GM10266 (cell line): Measurements from ENCODE around the gene MMEL1.

Experiments
- DNase-seq: peaks from one replicate; pipeline ENCODE4 v3.0.0; 2012; ENCODE audit errors: extremely low spot score
- TF ChIP-seq, protein P1 (sequence below): IDR thresholded peaks from 2 replicates; pipeline ENCODE4 v1.5.1; 2012; ENCODE audit warnings: mild to moderate bottlenecking, low read depth; ENCODE audit not compliant: control insufficient read depth, insufficient read depth; ENCODE audit errors: missing control alignments

Gene MMEL1

DNA sequence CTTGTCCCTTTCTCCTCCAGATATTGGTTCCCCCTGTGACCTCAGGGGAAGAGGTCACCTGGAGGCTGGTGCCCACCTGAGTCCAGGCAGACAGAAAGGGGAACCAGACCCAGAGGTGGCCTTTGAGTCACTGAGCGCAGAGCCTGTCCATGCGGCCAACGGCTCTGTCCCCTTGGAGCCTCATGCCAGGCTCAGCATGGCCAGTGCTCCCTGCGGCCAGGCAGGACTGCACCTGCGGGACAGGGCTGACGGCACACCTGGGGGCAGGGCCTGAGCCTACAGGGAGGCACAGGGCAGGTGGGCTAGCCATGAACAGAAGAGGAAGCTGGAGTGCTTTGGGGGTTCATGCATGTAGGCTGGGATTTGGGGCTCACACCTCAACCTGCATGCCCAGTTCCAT, 74.0 kb downstream of the MMEL1 start:
- no peak for DNase-seq

DNA sequence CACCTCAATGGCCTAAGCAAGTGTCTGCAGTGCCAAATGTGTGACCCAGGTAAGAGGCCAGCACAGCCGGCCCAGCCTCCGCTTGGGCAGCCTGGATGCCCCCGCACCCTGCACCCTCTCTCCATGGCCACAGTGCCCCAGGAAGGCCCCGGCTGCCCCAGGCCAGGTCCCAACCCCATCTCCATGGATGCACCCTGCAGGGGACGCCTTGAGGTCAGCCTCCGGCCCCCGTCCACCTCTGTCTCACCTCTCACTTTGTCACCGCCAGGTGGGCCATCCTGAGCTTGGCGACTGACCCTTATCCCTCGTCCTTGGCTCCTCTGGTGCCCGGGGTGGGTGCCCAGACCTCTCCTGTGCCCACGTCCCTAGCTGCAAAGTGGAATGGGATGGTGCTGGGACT, 74.4 kb downstream of the MMEL1 start:
- no peak for DNase-seq

More for the DNA sequence above, 74.0 kb downstream of the MMEL1 start:
- TF ChIP-seq, protein P1, sequence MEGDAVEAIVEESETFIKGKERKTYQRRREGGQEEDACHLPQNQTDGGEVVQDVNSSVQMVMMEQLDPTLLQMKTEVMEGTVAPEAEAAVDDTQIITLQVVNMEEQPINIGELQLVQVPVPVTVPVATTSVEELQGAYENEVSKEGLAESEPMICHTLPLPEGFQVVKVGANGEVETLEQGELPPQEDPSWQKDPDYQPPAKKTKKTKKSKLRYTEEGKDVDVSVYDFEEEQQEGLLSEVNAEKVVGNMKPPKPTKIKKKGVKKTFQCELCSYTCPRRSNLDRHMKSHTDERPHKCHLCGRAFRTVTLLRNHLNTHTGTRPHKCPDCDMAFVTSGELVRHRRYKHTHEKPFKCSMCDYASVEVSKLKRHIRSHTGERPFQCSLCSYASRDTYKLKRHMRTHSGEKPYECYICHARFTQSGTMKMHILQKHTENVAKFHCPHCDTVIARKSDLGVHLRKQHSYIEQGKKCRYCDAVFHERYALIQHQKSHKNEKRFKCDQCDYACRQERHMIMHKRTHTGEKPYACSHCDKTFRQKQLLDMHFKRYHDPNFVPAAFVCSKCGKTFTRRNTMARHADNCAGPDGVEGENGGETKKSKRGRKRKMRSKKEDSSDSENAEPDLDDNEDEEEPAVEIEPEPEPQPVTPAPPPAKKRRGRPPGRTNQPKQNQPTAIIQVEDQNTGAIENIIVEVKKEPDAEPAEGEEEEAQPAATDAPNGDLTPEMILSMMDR, result no peak

DNA sequence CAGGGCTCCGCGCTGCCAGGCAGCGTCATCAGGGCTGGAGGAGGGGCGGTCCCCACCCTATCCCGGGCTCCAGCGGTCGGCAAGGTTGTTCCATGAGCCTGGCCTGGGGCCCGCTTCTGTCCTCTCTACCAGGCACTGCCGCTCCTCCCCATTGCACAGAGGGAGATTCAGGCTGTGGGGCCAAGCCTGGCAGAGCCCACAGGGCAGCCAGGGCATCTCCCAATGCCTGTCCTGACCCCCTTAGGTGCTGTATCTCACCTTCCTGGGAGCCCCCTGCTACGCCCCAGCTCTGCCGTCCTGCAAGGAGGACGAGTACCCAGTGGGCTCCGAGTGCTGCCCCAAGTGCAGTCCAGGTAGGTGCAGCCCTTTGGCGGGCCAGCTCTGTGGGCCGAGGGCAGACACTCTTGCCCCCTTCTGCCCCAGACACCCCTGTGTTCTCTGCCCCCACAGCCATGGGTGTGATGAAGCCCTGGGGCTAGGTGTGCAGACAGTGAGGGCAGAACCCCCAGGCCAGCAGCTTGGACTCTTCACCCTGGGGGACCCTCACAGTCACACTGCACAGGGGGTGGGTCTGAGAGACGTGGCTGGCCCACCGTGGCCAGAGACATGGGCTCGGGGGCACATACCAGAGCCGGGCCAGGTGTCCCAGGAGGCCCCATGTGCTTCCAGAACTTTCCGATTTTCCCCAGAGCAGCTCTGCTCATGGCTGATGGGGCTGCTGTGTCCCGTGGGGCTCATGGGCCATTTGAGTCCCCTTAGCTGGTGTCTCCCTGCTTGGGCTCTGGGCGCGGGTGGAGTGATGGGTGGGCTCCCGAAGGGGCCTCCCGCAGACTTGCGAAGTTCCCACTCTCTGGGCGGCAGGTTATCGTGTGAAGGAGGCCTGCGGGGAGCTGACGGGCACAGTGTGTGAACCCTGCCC, 75.1 kb downstream of the MMEL1 start:
- TF ChIP-seq, protein P1, result no peak
- no peak for DNase-seq

More for the DNA sequence above, 74.4 kb downstream of the MMEL1 start:
- TF ChIP-seq, protein P1, result no peak

DNA sequence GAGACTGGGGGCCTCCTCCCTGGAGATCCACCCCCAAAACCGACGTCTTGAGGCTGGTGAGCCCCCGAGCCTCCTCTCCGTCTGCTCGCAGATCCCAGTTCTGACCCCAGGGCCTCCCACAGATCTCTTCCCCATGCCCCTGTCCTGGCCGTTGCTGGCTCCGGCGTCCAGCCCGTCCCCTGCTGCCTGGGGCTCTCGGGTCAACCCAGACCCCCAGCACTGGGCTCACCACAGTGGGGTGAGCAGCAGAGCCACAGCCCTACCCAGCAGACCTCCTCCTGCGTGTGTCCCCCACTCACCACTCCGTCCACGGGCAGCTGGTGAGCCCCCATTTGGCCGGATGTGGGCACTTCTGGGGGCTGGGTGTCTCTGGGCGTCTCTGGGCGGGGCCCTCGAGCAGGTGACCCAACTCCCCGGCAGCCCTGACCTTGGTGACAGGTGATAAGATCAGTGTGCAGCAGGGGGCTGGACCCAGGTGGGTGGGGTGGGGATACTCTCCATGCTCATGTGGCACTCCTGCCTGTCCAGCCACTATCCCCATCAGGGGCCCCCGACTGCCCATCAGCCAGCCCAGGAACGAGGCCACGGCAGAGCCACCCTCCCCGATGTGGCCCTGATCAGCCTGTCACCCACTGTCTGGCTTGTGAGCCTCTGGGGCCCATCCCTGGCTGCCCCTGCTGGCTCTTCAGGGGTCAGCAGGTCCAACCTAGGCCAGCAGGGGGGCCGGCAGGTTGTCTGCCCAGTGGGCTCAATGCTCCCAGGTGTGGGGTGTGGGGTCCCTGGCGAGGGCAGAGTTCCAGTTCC, 75.9 kb downstream of the MMEL1 start:
- TF ChIP-seq, protein P1, result no peak
- peak; percentile 67 for DNase-seq

DNA sequence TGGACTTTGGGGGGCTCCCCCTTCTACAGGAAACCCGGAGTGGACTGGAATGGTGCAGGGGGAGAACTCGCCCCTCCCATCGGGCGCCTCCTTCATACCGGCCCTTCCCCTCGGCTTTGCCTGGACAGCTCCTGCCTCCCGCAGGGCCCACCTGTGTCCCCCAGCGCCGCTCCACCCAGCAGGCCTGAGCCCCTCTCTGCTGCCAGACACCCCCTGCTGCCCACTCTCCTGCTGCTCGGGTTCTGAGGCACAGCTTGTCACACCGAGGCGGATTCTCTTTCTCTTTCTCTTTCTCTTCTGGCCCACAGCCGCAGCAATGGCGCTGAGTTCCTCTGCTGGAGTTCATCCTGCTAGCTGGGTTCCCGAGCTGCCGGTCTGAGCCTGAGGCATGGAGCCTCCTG, 76.5 kb downstream of the MMEL1 start, which contains the start of gene TNFRSF14:
TNFRSF14 (plus strand) TSS at position 95 of the 401 bp plus-strand sequence; CDS start at position 389, 294 bp downstream.
- TF ChIP-seq, protein P1, result no peak
- DNase-seq, result peak; percentile 86

DNA sequence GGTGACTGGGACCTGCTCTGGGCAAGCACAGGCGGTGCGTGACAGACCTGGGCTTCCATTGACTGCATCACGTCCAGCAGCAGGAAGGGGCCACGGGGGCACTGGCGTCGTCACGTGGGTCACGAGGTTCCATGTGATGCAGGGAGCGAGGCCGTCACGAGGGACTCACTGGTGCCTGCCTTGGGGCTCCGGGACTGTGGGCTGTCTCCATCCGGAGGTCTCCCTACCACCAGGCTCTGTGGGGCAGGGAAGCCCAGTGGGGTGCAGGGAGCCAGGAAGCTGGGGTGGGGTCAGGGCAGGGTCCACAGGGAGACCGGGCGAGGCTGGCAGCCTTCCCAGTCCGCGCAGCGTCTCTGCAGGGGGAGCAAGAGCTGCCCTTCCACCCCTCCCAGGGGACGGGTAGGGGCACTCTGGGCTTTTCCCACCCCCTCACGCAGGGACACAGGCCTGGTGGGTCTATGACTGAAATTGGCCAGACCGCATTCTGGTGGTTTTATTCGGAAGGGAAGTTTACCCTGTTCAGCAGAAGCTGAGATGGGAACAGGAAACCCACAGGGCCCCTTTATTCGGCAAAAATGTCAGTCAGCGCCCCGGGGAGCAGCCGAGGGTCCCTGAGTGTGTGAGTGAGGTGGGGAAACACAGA, 77.1 kb downstream of the MMEL1 start:
- TF ChIP-seq, protein P1, result no peak
- DNase-seq, result peak; percentile 81
